B cell (primary cell): ENCODE data around the gene SIRT7.

Experiments
- CTCF ChIP-seq: fragments of 200-600 bp; IDR thresholded peaks from one replicate; pipeline ENCODE4 v1.8.0; 2022; ENCODE audit warnings: antibody characterized with exemption, mild to moderate bottlenecking
- EZH2 ChIP-seq: IDR thresholded peaks from 2 replicates; pipeline ENCODE4 v1.6.1; 2012; ENCODE audit warnings: borderline replicate concordance, low read depth, mild to moderate bottlenecking, moderate library complexity, low read length; ENCODE audit not compliant: insufficient read depth, poor library complexity, severe bottlenecking

DNA sequence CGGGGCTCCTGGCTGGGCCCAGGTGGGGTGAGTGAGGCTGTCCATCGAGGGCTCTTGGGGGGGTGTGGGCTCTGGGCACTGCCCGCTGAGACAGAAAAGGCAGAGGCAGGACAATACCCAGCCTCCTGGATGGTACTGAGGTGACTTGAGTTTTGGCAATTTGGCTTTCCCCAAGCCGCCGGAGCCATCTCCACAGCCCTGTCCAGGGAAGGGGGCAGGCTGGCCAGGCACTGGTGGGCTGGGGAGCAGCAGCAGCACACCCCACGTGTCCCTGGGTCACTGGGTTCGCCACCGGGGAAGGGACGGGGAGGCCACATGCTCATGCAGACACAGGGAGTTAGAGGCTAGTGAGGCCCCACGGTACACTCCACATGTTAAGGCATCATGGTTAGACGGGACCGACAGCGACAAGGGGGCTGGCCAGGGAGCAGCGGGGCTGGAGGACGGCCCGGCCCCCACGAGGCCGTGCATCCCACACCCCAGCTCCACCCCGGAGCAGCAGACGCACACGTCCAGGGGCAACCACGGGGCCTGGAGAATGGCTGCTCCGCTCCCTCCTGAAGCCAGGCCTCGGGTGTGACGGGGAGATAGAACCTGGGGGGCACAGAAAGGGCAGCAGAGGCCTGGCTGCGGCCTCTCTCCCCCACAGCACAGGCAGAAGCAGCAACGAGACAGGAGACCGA is 49.8 kb downstream of the SIRT7 start:
- TF ChIP-seq CTCF (no peak), EZH2 (no peak)
